NCI-H146 (cell line): ENCODE data around the gene FGD3.

Source experiments
- DNase-seq: peaks from one replicate; lab custom pipeline; 2025; lab: John Stamatoyannopoulos, UW

Gene FGD3

GRCh38 chr9:93028448-93029006 is 81.2 kb downstream of the FGD3 start:
- no peak for DNase-seq

GRCh38 chr9:93030642-93031628 is 83.6 kb downstream of the FGD3 start:
- no peak for DNase-seq

- no peak for DNase-seq
Measured at GRCh38 chr9:93031629-93032430, 84.5 kb downstream of the FGD3 start.

- DNase-seq = no peak
Measured at GRCh38 chr9:93032545-93032944, 85.2 kb downstream of the FGD3 start.

- no peak for DNase-seq
Measured at GRCh38 chr9:93033531-93033930, 86.2 kb downstream of the FGD3 start.

- DNase-seq = no peak
Measured at GRCh38 chr9:93035106-93035660, 87.9 kb downstream of the FGD3 start.

GRCh38 chr9:93035821-93036351 is 88.6 kb downstream of the FGD3 start:
- no peak for DNase-seq

- no peak for DNase-seq
Measured at GRCh38 chr9:93036887-93037475, 89.7 kb downstream of the FGD3 start.

- no peak for DNase-seq
Measured at GRCh38 chr9:93037476-93037971, 90.2 kb downstream of the FGD3 start.

GRCh38 chr9:93038918-93039317 is 91.6 kb downstream of the FGD3 start:
- DNase-seq = no peak

- no peak for DNase-seq
Measured at GRCh38 chr9:93039456-93039855, 92.1 kb downstream of the FGD3 start.

GRCh38 chr9:93039976-93040375 is 92.7 kb downstream of the FGD3 start:
- no peak for DNase-seq

- DNase-seq = no peak
Measured at GRCh38 chr9:93040409-93040808, 93.1 kb downstream of the FGD3 start.

GRCh38 chr9:93041108-93041802 is 93.9 kb downstream of the FGD3 start:
- DNase-seq = no peak

- no peak for DNase-seq
Measured at GRCh38 chr9:93043122-93043521, 95.8 kb downstream of the FGD3 start.

GRCh38 chr9:93045521-93045920 is 98.2 kb downstream of the FGD3 start:
- no peak for DNase-seq

GRCh38 chr9:93048566-93049448 is 101.5 kb downstream of the FGD3 start:
- no peak for DNase-seq

GRCh38 chr9:93049491-93049890 is 102.2 kb downstream of the FGD3 start:
- no peak for DNase-seq

GRCh38 chr9:93050231-93050630 is 102.9 kb downstream of the FGD3 start:
- DNase-seq = no peak

GRCh38 chr9:93051680-93052089 is 104.4 kb downstream of the FGD3 start:
- DNase-seq = no peak
